HEK293 (cell line): ENCODE measurements around the gene WDR74.

Source experiments
- GLIS2 ChIP-seq: fragments of 450-650 bp; formaldehyde crosslinking; IDR thresholded peaks from 2 replicates; pipeline ENCODE4 v1.5.1; 2016; ENCODE audit warnings: missing biosample characterization, missing genetic modification characterization
- HIC1 ChIP-seq: fragments of 450-650 bp; formaldehyde crosslinking; IDR thresholded peaks from 2 replicates; pipeline ENCODE4 v1.5.1; 2016; ENCODE audit warnings: missing biosample characterization, missing genetic modification characterization
- PRDM2 ChIP-seq: fragments of 450-650 bp; formaldehyde crosslinking; IDR thresholded peaks from 2 replicates; pipeline ENCODE4 v1.5.1; 2016; ENCODE audit warnings: missing biosample characterization, missing genetic modification characterization, borderline replicate concordance
- SP3 ChIP-seq: fragments of 450-650 bp; formaldehyde crosslinking; IDR thresholded peaks from 2 replicates; pipeline ENCODE4 v1.5.1; 2016; ENCODE audit warnings: missing biosample characterization, missing genetic modification characterization
- SP7 ChIP-seq: fragments of 450-650 bp; formaldehyde crosslinking; IDR thresholded peaks from 2 replicates; pipeline ENCODE4 v1.5.1; 2016; ENCODE audit warnings: missing biosample characterization, missing genetic modification characterization
- YY2 ChIP-seq: fragments of 450-650 bp; formaldehyde crosslinking; IDR thresholded peaks from 2 replicates; pipeline ENCODE4 v1.5.1; 2016; ENCODE audit warnings: missing biosample characterization, missing genetic modification characterization
- ZBTB11 ChIP-seq: fragments of 450-650 bp; formaldehyde crosslinking; conservative IDR thresholded peaks from 2 replicates; pipeline ENCODE4 v1.5.1; 2016; ENCODE audit warnings: low read depth, missing biosample characterization, missing genetic modification characterization
- ZBTB20 ChIP-seq: fragments of 450-650 bp; formaldehyde crosslinking; IDR thresholded peaks from 2 replicates; pipeline ENCODE4 v1.5.1; 2016; ENCODE audit warnings: missing biosample characterization, missing genetic modification characterization
- ZFP37 ChIP-seq: fragments of 450-650 bp; formaldehyde crosslinking; IDR thresholded peaks from 2 replicates; pipeline ENCODE4 v1.5.1; 2016; ENCODE audit warnings: missing biosample characterization, missing genetic modification characterization
- ZNF114 ChIP-seq: fragments of 450-650 bp; formaldehyde crosslinking; IDR thresholded peaks from 2 replicates; pipeline ENCODE4 v1.5.0; 2017; ENCODE audit warnings: missing biosample characterization, missing genetic modification characterization
- ZNF121 ChIP-seq: fragments of 450-650 bp; formaldehyde crosslinking; IDR thresholded peaks from 2 replicates; pipeline ENCODE4 v1.5.1; 2016; ENCODE audit warnings: missing biosample characterization, missing genetic modification characterization
- ZNF266 ChIP-seq: fragments of 450-650 bp; formaldehyde crosslinking; IDR thresholded peaks from 2 replicates; pipeline ENCODE4 v1.5.1; 2016; ENCODE audit warnings: missing biosample characterization, missing genetic modification characterization, low read depth
- ZNF280D ChIP-seq: fragments of 450-650 bp; formaldehyde crosslinking; IDR thresholded peaks from 2 replicates; pipeline ENCODE4 v1.5.1; 2016; ENCODE audit warnings: missing biosample characterization, missing genetic modification characterization
- ZNF335 ChIP-seq: fragments of 450-650 bp; formaldehyde crosslinking; conservative IDR thresholded peaks from 2 replicates; pipeline ENCODE4 v1.5.1; 2016; ENCODE audit warnings: missing biosample characterization, missing genetic modification characterization
- ZNF341 ChIP-seq: fragments of 450-650 bp; formaldehyde crosslinking; IDR thresholded peaks from 2 replicates; pipeline ENCODE4; 2016; ENCODE audit warnings: low read depth, missing biosample characterization, missing genetic modification characterization
- ZNF501 ChIP-seq: fragments of 450-650 bp; formaldehyde crosslinking; IDR thresholded peaks from 2 replicates; pipeline ENCODE4 v1.5.1; 2016; ENCODE audit warnings: missing biosample characterization, missing genetic modification characterization
- ZNF660 ChIP-seq: fragments of 450-650 bp; IDR thresholded peaks from 2 replicates; pipeline ENCODE4 v1.5.1; 2018; ENCODE audit warnings: missing biosample characterization, mild to moderate bottlenecking, missing genetic modification characterization
- ZNF692 ChIP-seq: fragments of 450-650 bp; formaldehyde crosslinking; IDR thresholded peaks from 2 replicates; pipeline ENCODE4 v1.5.1; 2016; ENCODE audit warnings: missing biosample characterization, missing genetic modification characterization
- ZNF76 ChIP-seq: fragments of 450-650 bp; formaldehyde crosslinking; IDR thresholded peaks from 2 replicates; pipeline ENCODE4; 2016; ENCODE audit warnings: low read depth, missing biosample characterization, missing genetic modification characterization, borderline replicate concordance
- ZNF768 ChIP-seq: fragments of 450-650 bp; formaldehyde crosslinking; IDR thresholded peaks from 2 replicates; pipeline ENCODE4 v1.5.1; 2018; ENCODE audit warnings: missing biosample characterization, mild to moderate bottlenecking, missing genetic modification characterization
- ZSCAN5A ChIP-seq: fragments of 450-650 bp; formaldehyde crosslinking; IDR thresholded peaks from 2 replicates; pipeline ENCODE4 v1.5.1; 2016; ENCODE audit warnings: missing biosample characterization, missing genetic modification characterization

The WDR74 gene

GRCh38 chr11:62880803-62881578 lies 41.6 kb upstream of the WDR74 start, which contains the start of gene SLC3A2 (continued):
- peak; percentile 26; the same call in 1 of the 2 replicates for TF ChIP-seq PRDM2 (tag by site-specific recombination)
- TF ChIP-seq ZNF76 (tag by site-specific recombination): peak; percentile 61
- peak; percentile 33; the same call in 1 of the 2 replicates for TF ChIP-seq ZNF768 (tag by site-specific recombination)
- peak; percentile 63; the same call in 1 of the 2 replicates for TF ChIP-seq ZNF121 (tag by site-specific recombination)
- TF ChIP-seq GLIS2: no peak
- TF ChIP-seq ZSCAN5A: peak; percentile 76
- TF ChIP-seq ZNF114 (tag by site-specific recombination): no peak
- peak; percentile 68; the same call in 1 of the 2 replicates for TF ChIP-seq ZBTB20
- TF ChIP-seq ZNF501 (tag by site-specific recombination): peak; percentile 96
- peak; percentile 89 for TF ChIP-seq SP3 (tag by site-specific recombination)
- TF ChIP-seq HIC1 (tag by site-specific recombination): peak; percentile 97
- TF ChIP-seq ZNF660: peak; percentile 22
- no peak for TF ChIP-seq ZNF266 (tag by site-specific recombination)
- TF ChIP-seq ZFP37: peak; percentile 98
- TF ChIP-seq SP7 (tag by site-specific recombination): peak; percentile 56
- peak; percentile 80 for TF ChIP-seq ZNF341 (tag by site-specific recombination)
- peak; percentile 76 for TF ChIP-seq ZBTB11 (tag by site-specific recombination)
- peak; percentile 40; the same call in 1 of the 2 replicates for TF ChIP-seq ZNF280D (tag by site-specific recombination)
- TF ChIP-seq YY2: peak; percentile 65
- TF ChIP-seq ZNF692 (tag by site-specific recombination): peak; percentile 48; the same call in 1 of the 2 replicates
- TF ChIP-seq ZNF335 (tag by site-specific recombination): 0 out of 2 replicates have a peak, but pooled peaks have one; percentile 10
